ENCODE data around the gene ERF. TPM values are rescaled to one million over a fixed set of nuclear protein-coding genes. Genes with fewer than 3 reads are reported as not detected.

The ERF gene
- total and polyA plus RNA-seq, 10 of the 15 experiments (the other 5 are each of a cell fraction or from before 2014, with no cell fraction given), result 0.02 to 51.8 (median 14.4) TPM

DNA sequence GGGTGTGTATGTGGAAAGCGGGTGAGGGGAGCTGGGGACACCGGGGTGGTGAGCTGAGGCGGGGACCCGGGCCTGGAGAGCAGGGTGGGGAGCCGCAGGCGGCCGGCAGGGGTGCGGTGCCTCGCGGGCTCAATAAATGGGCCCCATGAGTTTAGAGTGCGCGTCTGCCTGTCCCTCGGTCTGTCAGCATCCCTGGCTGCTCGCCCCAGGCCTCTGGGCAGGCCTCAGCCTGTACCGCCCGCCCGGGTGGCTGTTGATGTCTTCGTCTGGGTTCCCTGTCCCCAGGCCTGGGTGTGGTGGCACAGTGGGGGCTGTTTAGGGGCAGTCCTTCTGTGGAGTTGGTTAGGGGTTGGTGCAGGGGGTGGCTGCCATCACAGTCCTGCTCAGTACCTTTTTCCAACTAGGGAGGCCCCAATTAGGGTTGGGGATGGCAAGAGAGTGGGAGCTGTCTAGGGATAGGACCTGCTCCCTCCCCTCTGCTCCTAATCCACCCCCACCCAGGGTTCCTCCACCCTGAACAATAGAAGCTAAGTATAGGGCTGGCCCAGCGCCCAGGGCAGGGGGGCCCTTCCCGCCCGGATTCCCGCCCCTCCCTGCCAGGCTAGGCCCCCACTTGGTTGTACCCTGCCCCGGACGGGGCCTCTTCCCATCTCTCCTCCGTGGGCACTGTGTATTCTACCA is 26.4 kb upstream of the ERF start:
- in situ Hi-C loops (cut with MboI) (no loop called here), intact Hi-C loops (cut with micrococcal nuclease; ENCODE audit: unreplicated experiment) (loop anchor here (2.0 to 5.0 kb wide), 5 partner anchors 36 to 174 kb away; partner anchors contain the start of genes POU2F2 and ZNF526)
- H3K36me3 ChIP-seq (ENCODE audit: control insufficient read depth in 2 of 2, insufficient read depth in 2 of 2, low read length in 1 of 2), result no peaks in the 10 kb centered on the region
- peaks cover 40% of the 10 kb centered on the region for H3K79me2 ChIP-seq (ENCODE audit: control insufficient read depth, insufficient read depth, low read length)
- peak overlapping the region; percentile 97 for H3K4me2 ChIP-seq (ENCODE audit: control insufficient read depth, insufficient read depth)
- FAIRE-seq (no peak), ATAC-seq (peak; percentile 7), DNase-seq (ENCODE audit: low read depth, low spot score) (no peak)
- H3K4me1 ChIP-seq (ENCODE audit: control insufficient read depth, insufficient read depth, low read length), result peaks cover 56% of the 10 kb centered on the region
- no TSS peak for BruUV-seq (replicated peaks)
- ChIA-PET CTCF (interaction anchor here (2.4 to 6.7 kb wide), 2 partner anchors 15 to 37 kb away, joined by 6 to 111 read pairs; partner anchors contain the start of gene GSK3A), POLR2A (interaction anchor here (0.6 to 5.1 kb wide), 5 partner anchors 29 to 152 kb away, joined by 3 to 51 read pairs (median 4); partner anchors contain the start of gene GSK3A), SMC1A (ENCODE audit: uncharacterized antibody, unreplicated experiment) (interaction anchor here (0.7 to 5.1 kb wide), 5 partner anchors 15 to 80 kb away, joined by 3 to 70 read pairs (median 4); partner anchors contain the start of gene GSK3A), RAD21 (ENCODE audit: unreplicated experiment) (interaction anchor here (0.7 to 5.5 kb wide), 6 partner anchors 11 to 149 kb away, joined by 3 to 82 read pairs (median 6); partner anchors contain the start of genes CIC, GSK3A, PAFAH1B3 and POU2F2)
- no peaks in the 10 kb centered on the region; the same call in 1 of the 2 replicates for H4K20me1 ChIP-seq (ENCODE audit: control insufficient read depth, insufficient read depth)
- WGBS (ENCODE audit: insufficient coverage, insufficient replicate concordance, low lambda C conversion rate, missing lambda C conversion rate), result 0% methylated on average over 17 of the region's 25 CpGs
- H3K9ac ChIP-seq (ENCODE audit: control insufficient read depth, insufficient read depth, low read length), result peak overlapping the region; percentile 59
- no peaks in the 10 kb centered on the region for H3K9me3 ChIP-seq (replicated peaks; ENCODE audit: control insufficient read depth, insufficient read depth, low read length)
- peak overlapping the region; percentile 45 for H3K27ac ChIP-seq (ENCODE audit: control insufficient read depth, insufficient read depth)
- TF ChIP-seq ELK1 (IDR thresholded peaks at IDR 0.05; ENCODE audit: low read depth, low read length) (no peak), LARP7 (IDR thresholded peaks at IDR 0.05) (0 out of 2 replicates have a peak, but pooled peaks have one; percentile 21), CTCF (IDR thresholded peaks at IDR 0.05 in 2 of 3, conservative IDR thresholded peaks at IDR 0.05 in 1 of 3; ENCODE audit: control insufficient read depth in 2 of 3, extremely low read depth in 1 of 3, insufficient read depth in 1 of 3, low read depth in 3 of 3, low read length in 3 of 3) (0 out of 6 replicates have a peak, but pooled peaks of 1 of the 3 experiments have one; percentile 25)
- no peaks in the 10 kb centered on the region for H3K27me3 ChIP-seq (replicated peaks in 1 of 2; ENCODE audit: control insufficient read depth in 2 of 2, insufficient read depth in 2 of 2, low read length in 1 of 2)
- no peak overlapping the region for H2AFZ ChIP-seq (ENCODE audit: control insufficient read depth, low read depth, low read length)
- H3K4me3 ChIP-seq, result peak overlapping the region; percentile 64; the same call in 1 of the 2 replicates
